Naive thymus-derived CD8-positive, alpha-beta T cell (primary cell): ENCODE data around the gene PDE4D. TPM values are rescaled to one million over a fixed set of nuclear protein-coding genes. Genes with fewer than 3 reads are reported as not detected.
A peak's percentile ranks its signal among the peaks of the same experiment; 100 is the strongest.

Experiments
- ATAC-seq, 2 donors: fragments of 150-1000 bp; cut with Tn5 transposase in 1 of 2; sonication (Bioruptor Pico), chemical (Tn5 transposase) in 1 of 2; 1 replicate in 1 of 2; 2 replicates in 1 of 2; pipeline ENCODE4 v1.10.0; 2021; ENCODE audit warnings: mild to moderate bottlenecking in 2 of 2, moderate library complexity in 2 of 2
- POLR2A ChIA-PET: fragments of 350-600 bp; sonication (Branson Sonifier 250); formaldehyde crosslinking; loops from one replicate; lab custom pipeline; 2021; ENCODE audit warnings: antibody characterized with exemption; lab: Charles Lee
- DNase-seq, 10 donors: peaks; one replicate each; pipeline versions ENCODE4 v3.0.0 to v3.0.0-alpha.2; 2020 to 2022
- H3K27ac Mint-ChIP-seq, 10 donors: one replicate each; pipeline ENCODE4 v1.8.0; 2020 to 2022; ENCODE audit warnings: mild to moderate bottlenecking in 10 of 10, mixed read lengths in 10 of 10, moderate library complexity in 4 of 10, inconsistent platforms in 1 of 10
- H3K27me3 Mint-ChIP-seq, 5 donors: one replicate each; pipeline ENCODE4 v1.8.0; 2021 to 2022; ENCODE audit warnings: mixed read lengths in 5 of 5
- H3K36me3 Mint-ChIP-seq, 3 donors: one replicate each; pipeline ENCODE4 v1.8.0; 2020 to 2022; ENCODE audit warnings: mixed read lengths in 3 of 3, mild to moderate bottlenecking in 2 of 3, inconsistent platforms in 1 of 3
- H3K4me1 Mint-ChIP-seq, 4 donors: one replicate each; pipeline ENCODE4 v1.8.0; 2021 to 2022; ENCODE audit warnings: mixed read lengths in 4 of 4
- H3K4me3 Mint-ChIP-seq, 10 donors: one replicate each; pipeline ENCODE4 v1.8.0; 2020 to 2022; ENCODE audit warnings: mild to moderate bottlenecking in 10 of 10, mixed read lengths in 10 of 10, moderate library complexity in 6 of 10, inconsistent platforms in 1 of 10
- H3K9me3 Mint-ChIP-seq, 9 donors: one replicate each; pipeline ENCODE4 v1.8.0; 2020 to 2022; ENCODE audit warnings: mixed read lengths in 9 of 9, mild to moderate bottlenecking in 3 of 9, inconsistent platforms in 1 of 9, moderate library complexity in 1 of 9
- polyA plus RNA-seq, 3 donors: library from polyadenylated mRNA; unstranded; fragments of 300-500 nt; fragmentation: Illumina TruSeq; gene quantifications; one replicate each; pipeline ENCODE4 v1.2.3, GENCODE V29; 2021
- total RNA-seq, 8 experiments: library from RNA in 2 of 8; stranded (reverse) in 2 of 8; gene quantifications; one replicate each; pipeline ENCODE4 v1.2.3 and lab custom pipeline; 2021 to 2026

Gene PDE4D
- total and polyA plus RNA-seq, 5 experiments from 2014 or later: 5.8 to 35.9 (median 8.8) TPM

- no peaks in the 10 kb centered on the region for H3K4me1 Mint-ChIP-seq
- H3K36me3 Mint-ChIP-seq: peaks cover 0 to 11% (median 7%) of the 10 kb centered on the region in 3 donors
- POLR2A ChIA-PET: no interaction called here
- peaks cover 0 to 13% (median 7%) of the 10 kb centered on the region in 5 donors for H3K27me3 Mint-ChIP-seq
- no peak overlapping the region for H3K4me3 Mint-ChIP-seq
- H3K9me3 Mint-ChIP-seq: peaks cover 7 to 28% (median 15%) of the 10 kb centered on the region in 9 donors
- no peak for ATAC-seq
- H3K27ac Mint-ChIP-seq: no peak overlapping the region
- no peak for DNase-seq
These were observed 521.9 kb downstream of the PDE4D start for GRCh38 chr5:59371525-59372127.

- POLR2A ChIA-PET: no interaction called here
- Mint-ChIP-seq H3K9me3 (peaks cover 3 to 16% (median 7%) of the 10 kb centered on the region in 9 donors), H3K4me1 (no peaks in the 10 kb centered on the region), H3K36me3 (peaks cover 0 to under 1% (median 0%) of the 10 kb centered on the region in 3 donors), H3K27me3 (peaks cover 4 to 11% (median 9%) of the 10 kb centered on the region in 5 donors), H3K4me3 (no peak overlapping the region), H3K27ac (no peak overlapping the region)
- ATAC-seq (no peak), DNase-seq (no peak)
These were observed 524.6 kb downstream of the PDE4D start for GRCh38 chr5:59368951-59369350.

GRCh38 chr5:59367791-59368394 lies 525.6 kb downstream of the PDE4D start:
- peaks cover 4 to 20% (median 8%) of the 10 kb centered on the region in 5 donors for H3K27me3 Mint-ChIP-seq
- POLR2A ChIA-PET: no interaction called here
- no peaks in the 10 kb centered on the region for H3K36me3 Mint-ChIP-seq
- H3K27ac Mint-ChIP-seq: no peak overlapping the region
- H3K4me1 Mint-ChIP-seq: no peaks in the 10 kb centered on the region
- H3K9me3 Mint-ChIP-seq: peaks cover 0 to 5% (median 0%) of the 10 kb centered on the region in 9 donors
- DNase-seq (peak in 9 of 10 donors; percentile 4 to 65 (median 33)), ATAC-seq (peak in 1 of 2 donors; percentile 32)
- no peak overlapping the region for H3K4me3 Mint-ChIP-seq

GRCh38 chr5:59366784-59367183 lies 526.7 kb downstream of the PDE4D start:
- H3K27me3 Mint-ChIP-seq: peaks cover 4 to 21% (median 8%) of the 10 kb centered on the region in 5 donors
- H3K4me1 Mint-ChIP-seq: no peaks in the 10 kb centered on the region
- H3K27ac Mint-ChIP-seq: no peak overlapping the region

GRCh38 chr5:59362438-59362837 lies 531.1 kb downstream of the PDE4D start:
- Mint-ChIP-seq H3K36me3 (no peaks in the 10 kb centered on the region), H3K9me3 (no peaks in the 10 kb centered on the region), H3K27ac (no peak overlapping the region), H3K4me3 (no peak overlapping the region), H3K4me1 (peaks cover 0 to 2% (median 0%) of the 10 kb centered on the region in 4 donors), H3K27me3 (peaks cover 4 to 10% (median 6%) of the 10 kb centered on the region in 5 donors)
- DNase-seq (no peak), ATAC-seq (no peak)
- POLR2A ChIA-PET: no interaction called here

More at GRCh38 chr5:59366784-59367183, 526.7 kb downstream of the PDE4D start:
- ATAC-seq (no peak), DNase-seq (no peak)
- no peak overlapping the region for H3K4me3 Mint-ChIP-seq
- POLR2A ChIA-PET: no interaction called here
- no peaks in the 10 kb centered on the region for H3K9me3 Mint-ChIP-seq
- no peaks in the 10 kb centered on the region for H3K36me3 Mint-ChIP-seq

- no peak overlapping the region for H3K27ac Mint-ChIP-seq
These were observed 532.1 kb downstream of the PDE4D start for GRCh38 chr5:59361454-59361853.

GRCh38 chr5:59360130-59360555 lies 533.4 kb downstream of the PDE4D start:
- POLR2A ChIA-PET: no interaction called here
- ATAC-seq: no peak
- H3K4me1 Mint-ChIP-seq: peaks cover 0 to 7% (median 0%) of the 10 kb centered on the region in 4 donors
- H3K27me3 Mint-ChIP-seq: peaks cover 0 to 10% (median 6%) of the 10 kb centered on the region in 5 donors
- H3K36me3 Mint-ChIP-seq: no peaks in the 10 kb centered on the region
- H3K4me3 Mint-ChIP-seq: no peak overlapping the region
- H3K27ac Mint-ChIP-seq: no peak overlapping the region
- DNase-seq: no peak
- no peaks in the 10 kb centered on the region for H3K9me3 Mint-ChIP-seq

More at GRCh38 chr5:59361454-59361853, 532.1 kb downstream of the PDE4D start:
- Mint-ChIP-seq H3K27me3 (peaks cover 4 to 10% (median 6%) of the 10 kb centered on the region in 5 donors), H3K4me1 (peaks cover 0 to 7% (median 0%) of the 10 kb centered on the region in 4 donors), H3K36me3 (no peaks in the 10 kb centered on the region), H3K4me3 (no peak overlapping the region), H3K9me3 (no peaks in the 10 kb centered on the region)
- POLR2A ChIA-PET: no interaction called here
- DNase-seq: no peak
- no peak for ATAC-seq

GRCh38 chr5:59358005-59358861 lies 535.3 kb downstream of the PDE4D start:
- no peak for ATAC-seq
- POLR2A ChIA-PET: no interaction called here
- H3K36me3 Mint-ChIP-seq: no peaks in the 10 kb centered on the region
- no peak for DNase-seq
- peaks cover 1 to 11% (median 4%) of the 10 kb centered on the region in 5 donors for H3K27me3 Mint-ChIP-seq
- no peaks in the 10 kb centered on the region for H3K9me3 Mint-ChIP-seq
- no peak overlapping the region for H3K4me3 Mint-ChIP-seq
- peaks cover 0 to 7% (median 0%) of the 10 kb centered on the region in 4 donors for H3K4me1 Mint-ChIP-seq
- peak overlapping the region in 1 of 10 donors; percentile 5 for H3K27ac Mint-ChIP-seq

GRCh38 chr5:59357381-59357977 lies 536.0 kb downstream of the PDE4D start:
- POLR2A ChIA-PET: no interaction called here
- no peak overlapping the region for H3K4me3 Mint-ChIP-seq
- no peak for DNase-seq
- H3K27ac Mint-ChIP-seq: no peak overlapping the region
- H3K9me3 Mint-ChIP-seq: no peaks in the 10 kb centered on the region
- ATAC-seq: no peak
- no peaks in the 10 kb centered on the region for H3K36me3 Mint-ChIP-seq
- peaks cover 0 to 7% (median 0%) of the 10 kb centered on the region in 4 donors for H3K4me1 Mint-ChIP-seq
- H3K27me3 Mint-ChIP-seq: peaks cover 0 to 11% (median 2%) of the 10 kb centered on the region in 5 donors

- peak in 1 of 2 donors; percentile 68 for ATAC-seq
- peaks cover 0 to 7% (median 0%) of the 10 kb centered on the region in 4 donors for H3K4me1 Mint-ChIP-seq
- POLR2A ChIA-PET: no interaction called here
- H3K9me3 Mint-ChIP-seq: no peaks in the 10 kb centered on the region
- H3K27ac Mint-ChIP-seq: no peak overlapping the region
- H3K36me3 Mint-ChIP-seq: no peaks in the 10 kb centered on the region
- no peak overlapping the region for H3K4me3 Mint-ChIP-seq
- H3K27me3 Mint-ChIP-seq: peaks cover 0 to 11% (median 2%) of the 10 kb centered on the region in 5 donors
- peak in 2 of 10 donors; percentile 4 to 7 for DNase-seq
These were observed 536.6 kb downstream of the PDE4D start for GRCh38 chr5:59356813-59357380.

- Mint-ChIP-seq H3K27ac (no peak overlapping the region), H3K4me3 (no peak overlapping the region), H3K9me3 (no peaks in the 10 kb centered on the region), H3K4me1 (peaks cover 0 to 7% (median 0%) of the 10 kb centered on the region in 4 donors), H3K27me3 (peaks cover 0 to 8% (median 2%) of the 10 kb centered on the region in 5 donors), H3K36me3 (no peaks in the 10 kb centered on the region)
- ATAC-seq (no peak), DNase-seq (no peak)
- POLR2A ChIA-PET: no interaction called here
These were observed 538.7 kb downstream of the PDE4D start for GRCh38 chr5:59354811-59355210.

GRCh38 chr5:59354274-59354673 lies 539.3 kb downstream of the PDE4D start:
- Mint-ChIP-seq H3K4me3 (no peak overlapping the region), H3K9me3 (no peaks in the 10 kb centered on the region), H3K36me3 (no peaks in the 10 kb centered on the region), H3K27ac (no peak overlapping the region), H3K4me1 (peaks cover 0 to 7% (median 0%) of the 10 kb centered on the region in 4 donors), H3K27me3 (peaks cover 0 to 8% (median 2%) of the 10 kb centered on the region in 5 donors)
- ATAC-seq (no peak), DNase-seq (no peak)
- POLR2A ChIA-PET: no interaction called here
